Retinal pigment epithelial cell (primary cell): ENCODE data around the gene ST6GALNAC3.

Source experiments
- DNase-seq: peaks from one replicate; pipeline ENCODE4 v3.0.0-alpha.2; 2010; ENCODE audit warnings: low read depth
- H3K4me3 ChIP-seq: 2 replicates; pipeline ENCODE4 v1.5.1; 2011; ENCODE audit warnings: mild to moderate bottlenecking, low read length, control low read depth, moderate library complexity
- CTCF ChIP-seq: conservative IDR thresholded peaks from 2 replicates; pipeline ENCODE4 v1.5.1; 2011; ENCODE audit warnings: low read depth, low read length, control low read depth, inconsistent platforms

ST6GALNAC3 gene

GRCh38 chr1:76219366-76219818 lies 144.8 kb downstream of the ST6GALNAC3 start:
- no peak for DNase-seq
- TF ChIP-seq CTCF: no peak
- no peak overlapping the region for H3K4me3 ChIP-seq

- DNase-seq: no peak
- no peak overlapping the region for H3K4me3 ChIP-seq
- TF ChIP-seq CTCF: no peak
Measured at GRCh38 chr1:76224752-76225151, 150.2 kb downstream of the ST6GALNAC3 start.

- no peak for DNase-seq
- TF ChIP-seq CTCF: no peak
- H3K4me3 ChIP-seq: no peak overlapping the region
Measured at GRCh38 chr1:76225526-76225925, 151.0 kb downstream of the ST6GALNAC3 start.

- H3K4me3 ChIP-seq: no peak overlapping the region
- TF ChIP-seq CTCF: no peak
- DNase-seq: no peak
Measured at GRCh38 chr1:76227621-76228020, 153.1 kb downstream of the ST6GALNAC3 start.

GRCh38 chr1:76229279-76230005 lies 154.9 kb downstream of the ST6GALNAC3 start:
- no peak for DNase-seq
- no peak overlapping the region for H3K4me3 ChIP-seq
- TF ChIP-seq CTCF: no peak

DNA sequence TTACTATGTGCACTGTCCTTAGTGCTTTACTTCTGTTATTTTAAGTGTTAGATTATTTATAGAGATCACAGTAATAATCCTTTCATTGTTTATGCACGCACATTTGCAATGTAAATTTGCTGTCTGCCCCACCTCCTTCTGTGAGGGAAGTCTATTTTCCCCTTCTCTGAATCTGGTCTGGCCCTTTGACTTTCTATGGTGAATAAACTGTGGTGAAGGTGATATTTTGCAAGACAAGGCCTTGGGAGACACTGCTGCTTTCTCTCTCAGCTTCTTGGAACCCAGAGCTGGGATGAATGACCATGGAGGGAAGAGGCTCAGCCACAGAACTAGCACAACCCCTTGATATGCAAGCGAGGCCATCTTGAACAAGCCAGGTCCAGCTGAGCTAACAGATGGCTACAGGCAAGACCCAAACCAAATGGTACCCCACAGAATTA lies 156.3 kb downstream of the ST6GALNAC3 start:
- DNase-seq: no peak
- H3K4me3 ChIP-seq: no peak overlapping the region
- no peak for TF ChIP-seq CTCF

DNA sequence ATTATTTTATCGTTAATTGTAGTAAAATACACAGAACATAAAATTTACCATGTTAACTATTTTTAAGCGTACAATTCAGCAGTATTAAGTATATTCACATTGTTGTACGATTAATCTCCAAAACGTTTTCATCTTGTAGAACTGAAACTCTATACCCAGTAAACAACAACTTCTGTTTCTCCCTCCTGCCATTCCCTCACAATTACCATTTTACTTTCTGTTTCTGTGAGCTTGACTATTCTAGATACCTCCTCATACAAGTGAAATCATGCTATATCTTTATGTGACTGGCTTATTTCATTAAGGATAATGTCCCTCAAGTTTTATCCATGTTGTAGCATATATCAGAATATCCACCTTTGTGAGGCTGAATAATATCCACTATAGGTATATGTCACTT lies 156.8 kb downstream of the ST6GALNAC3 start:
- no peak for DNase-seq
- TF ChIP-seq CTCF: no peak
- H3K4me3 ChIP-seq: no peak overlapping the region
